ENCODE measurements around the gene SDC1. TPM values are rescaled to one million over a fixed set of nuclear protein-coding genes. Genes with fewer than 3 reads are reported as not detected.

The SDC1 gene
- total RNA-seq, 6 experiments from 2014 or later, result 92.1 to 141 (median 133) TPM

- H3K27ac Mint-ChIP-seq, result no peak overlapping the region
- no peak for TF ChIP-seq CTCF (IDR thresholded peaks at IDR 0.05)
- H3K4me1 Mint-ChIP-seq (ENCODE audit: low read depth), result no peaks in the 10 kb centered on the region
- H3K9me3 Mint-ChIP-seq, result no peaks in the 10 kb centered on the region
- H3K4me3 Mint-ChIP-seq, result no peak overlapping the region
- DNase-seq, result no peak
- H3K36me3 Mint-ChIP-seq (ENCODE audit: low read depth), result no peaks in the 10 kb centered on the region
- H3K27me3 Mint-ChIP-seq (ENCODE audit: insufficient read depth), result peaks cover 3% of the 10 kb centered on the region
Measured at GRCh38 chr2:20168727-20169696, 55.9 kb downstream of the SDC1 start.

DNA sequence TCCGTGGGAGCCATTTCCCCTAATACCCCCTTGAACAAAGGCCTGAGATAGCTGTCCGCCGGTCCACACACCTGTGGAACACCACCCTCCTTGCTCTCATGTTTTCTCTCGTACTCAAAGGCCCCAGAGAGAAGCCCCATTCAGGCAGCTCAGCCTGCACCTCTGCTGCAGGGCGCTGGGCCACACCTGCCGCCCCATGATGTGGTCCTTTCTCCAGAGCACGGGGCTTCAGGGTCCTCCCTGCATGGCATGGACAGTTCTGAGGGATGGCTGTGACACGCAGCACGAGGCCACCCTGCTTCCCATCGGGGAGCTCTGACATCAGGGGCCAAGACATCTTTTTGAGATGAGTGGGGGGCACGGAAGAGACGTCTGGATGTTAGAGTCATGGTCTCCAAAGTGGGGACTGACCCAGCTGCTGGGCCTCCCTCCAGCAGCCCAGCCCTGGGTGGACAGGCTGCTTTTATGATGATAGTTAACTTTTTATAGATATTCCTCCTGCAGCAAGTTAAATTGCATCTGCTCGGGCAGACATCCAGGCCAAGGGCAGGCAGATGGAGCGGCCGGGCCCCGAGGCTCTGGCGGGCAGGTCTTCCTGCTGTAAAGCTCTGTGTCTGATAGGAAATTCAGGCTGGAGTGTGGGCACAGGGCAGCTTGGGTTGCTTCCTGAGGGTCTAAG, 56.7 kb downstream of the SDC1 start:
- Mint-ChIP-seq H3K27ac (no peak overlapping the region), H3K4me3 (no peak overlapping the region)

GRCh38 chr2:20167356-20167755, 57.6 kb downstream of the SDC1 start:
- Mint-ChIP-seq H3K27me3 (ENCODE audit: insufficient read depth) (peaks cover 4% of the 10 kb centered on the region), H3K4me1 (ENCODE audit: low read depth) (no peaks in the 10 kb centered on the region), H3K36me3 (ENCODE audit: low read depth) (no peaks in the 10 kb centered on the region), H3K4me3 (no peak overlapping the region), H3K27ac (no peak overlapping the region), H3K9me3 (no peaks in the 10 kb centered on the region)
- DNase-seq, result no peak
- TF ChIP-seq CTCF (IDR thresholded peaks at IDR 0.05), result no peak

More for the DNA sequence above, 56.7 kb downstream of the SDC1 start:
- no peak for TF ChIP-seq CTCF (IDR thresholded peaks at IDR 0.05)
- no peak for DNase-seq
- H3K4me1 Mint-ChIP-seq (ENCODE audit: low read depth), result no peaks in the 10 kb centered on the region
- H3K27me3 Mint-ChIP-seq (ENCODE audit: insufficient read depth), result peaks cover 4% of the 10 kb centered on the region
- no peaks in the 10 kb centered on the region for H3K36me3 Mint-ChIP-seq (ENCODE audit: low read depth)
- H3K9me3 Mint-ChIP-seq, result no peaks in the 10 kb centered on the region

GRCh38 chr2:20165677-20166509, 59.0 kb downstream of the SDC1 start:
- H3K27ac Mint-ChIP-seq, result no peak overlapping the region
- no peaks in the 10 kb centered on the region for H3K4me1 Mint-ChIP-seq (ENCODE audit: low read depth)
- H3K36me3 Mint-ChIP-seq (ENCODE audit: low read depth), result no peaks in the 10 kb centered on the region
- no peak for TF ChIP-seq CTCF (IDR thresholded peaks at IDR 0.05)
- H3K4me3 Mint-ChIP-seq, result no peak overlapping the region
- peaks cover 1% of the 10 kb centered on the region for H3K27me3 Mint-ChIP-seq (ENCODE audit: insufficient read depth)
- H3K9me3 Mint-ChIP-seq, result no peaks in the 10 kb centered on the region
- DNase-seq, result no peak

GRCh38 chr2:20164734-20165478, 60.0 kb downstream of the SDC1 start:
- H3K27ac Mint-ChIP-seq, result no peak overlapping the region
- no peaks in the 10 kb centered on the region for H3K36me3 Mint-ChIP-seq (ENCODE audit: low read depth)
- no peak for TF ChIP-seq CTCF (IDR thresholded peaks at IDR 0.05)
- DNase-seq, result no peak
- H3K27me3 Mint-ChIP-seq (ENCODE audit: insufficient read depth), result peaks cover 1% of the 10 kb centered on the region
- no peaks in the 10 kb centered on the region for H3K9me3 Mint-ChIP-seq
- no peak overlapping the region for H3K4me3 Mint-ChIP-seq
- H3K4me1 Mint-ChIP-seq (ENCODE audit: low read depth), result peaks cover 2% of the 10 kb centered on the region
